Activated CD4-positive, alpha-beta memory T cell treated with anti-CD3 and anti-CD28 coated beads, Interleukin-2, amount 10 ng/mL, durations not matched to agents 7 days and 5 days (primary cell): ENCODE data around the gene DRD4. TPM values are rescaled to one million over a fixed set of nuclear protein-coding genes. Genes with fewer than 3 reads are reported as not detected.
"Not testable (repeated sequence)": the region's sequence is repeated elsewhere in the genome, so short reads cannot be mapped to it uniquely, and the experiment has no call there.

Source experiments
- CTCF ChIA-PET: fragments of 350-600 bp; sonication (Branson Sonifier 250); formaldehyde crosslinking; loops from one replicate; lab custom pipeline; 2021; ENCODE audit warnings: antibody characterized with exemption, inconsistent platforms; lab: Charles Lee
- POLR2A ChIA-PET: fragments of 350-600 bp; sonication (Branson Sonifier 250); formaldehyde crosslinking; loops from one replicate; lab custom pipeline; 2021; ENCODE audit warnings: antibody characterized with exemption; lab: Charles Lee
- DNase-seq: peaks from one replicate; pipeline ENCODE4 v3.0.0-alpha.2; 2020
- H3K27ac Mint-ChIP-seq: one replicate; pipeline ENCODE4 v1.8.0; 2021; ENCODE audit warnings: mild to moderate bottlenecking, mixed read lengths
- H3K27me3 Mint-ChIP-seq: one replicate; pipeline ENCODE4 v1.8.0; 2021; ENCODE audit warnings: mixed read lengths
- H3K36me3 Mint-ChIP-seq: one replicate; pipeline ENCODE4 v1.8.0; 2021; ENCODE audit warnings: low read depth, mixed read lengths
- H3K4me1 Mint-ChIP-seq: one replicate; pipeline ENCODE4 v1.8.0; 2021; ENCODE audit warnings: mixed read lengths
- H3K4me3 Mint-ChIP-seq: one replicate; pipeline ENCODE4 v1.8.0; 2021; ENCODE audit warnings: mild to moderate bottlenecking, mixed read lengths
- H3K9me3 Mint-ChIP-seq: one replicate; pipeline ENCODE4 v1.8.0; 2021; ENCODE audit warnings: mixed read lengths
- total RNA-seq, 2 experiments: library from RNA; stranded (reverse); gene quantifications; one replicate each; pipeline ENCODE4 v1.2.3, GENCODE V29; 2021

DRD4 gene
- total RNA-seq, 2 experiments from 2014 or later: 0.18 to 0.20 TPM

DNA sequence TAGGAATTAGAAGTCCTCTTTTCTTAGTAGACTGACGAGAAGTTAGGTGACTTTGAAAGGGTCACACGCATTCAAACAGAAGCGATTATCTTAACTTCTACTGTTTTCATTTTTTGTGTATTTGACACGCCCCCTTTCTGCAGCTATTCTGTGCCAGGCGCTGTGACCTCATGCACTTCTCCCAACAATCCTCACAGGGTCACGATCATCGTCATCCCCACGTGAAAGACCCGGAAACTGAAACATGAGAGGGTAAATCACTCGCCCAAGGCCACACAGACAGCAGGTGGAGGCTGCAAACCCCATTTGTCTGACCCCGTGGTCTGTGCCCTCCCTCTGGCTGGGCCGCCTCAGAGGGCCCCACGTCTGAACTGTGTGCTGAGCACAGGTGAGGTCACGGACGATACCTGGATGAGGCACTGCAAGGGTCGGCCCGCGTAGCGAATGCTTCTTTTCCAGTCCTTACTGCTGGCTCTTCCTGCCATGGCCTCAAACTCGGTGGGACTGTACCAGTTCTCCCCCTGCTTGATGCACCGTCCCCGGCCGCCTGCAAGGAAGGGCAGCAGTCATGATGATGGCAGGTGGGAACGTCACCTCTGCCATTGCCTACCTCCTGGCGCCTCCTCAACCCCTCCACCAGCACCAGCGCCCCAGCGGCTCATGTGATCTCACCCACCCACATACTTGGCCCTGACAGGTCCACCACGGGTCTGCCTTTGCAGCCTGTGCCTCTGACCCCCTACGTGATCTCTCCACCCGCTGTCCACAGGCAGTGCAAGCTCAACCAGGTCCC lies 49.6 kb downstream of the DRD4 start:
- no peaks in the 10 kb centered on the region for H3K27me3 Mint-ChIP-seq
- H3K9me3 Mint-ChIP-seq: no peaks in the 10 kb centered on the region
- H3K36me3 Mint-ChIP-seq: peaks cover 52% of the 10 kb centered on the region
- H3K4me1 Mint-ChIP-seq: peaks cover 14% of the 10 kb centered on the region
- CTCF ChIA-PET: no interaction called here
- H3K4me3 Mint-ChIP-seq: no peak overlapping the region
- H3K27ac Mint-ChIP-seq: no peak overlapping the region
- POLR2A ChIA-PET: no interaction called here
- DNase-seq: no peak

GRCh38 chr11:687751-688150 lies 50.7 kb downstream of the DRD4 start:
- ChIA-PET CTCF (no interaction called here), POLR2A (interaction anchor here (1.3 kb wide), 1 partner anchor 9 kb away, joined by 3 read pairs; no protein-coding TSS in a partner anchor)
- Mint-ChIP-seq H3K9me3 (no peaks in the 10 kb centered on the region), H3K4me1 (peaks cover 23% of the 10 kb centered on the region), H3K27me3 (no peaks in the 10 kb centered on the region), H3K27ac (no peak overlapping the region), H3K4me3 (no peak overlapping the region), H3K36me3 (peaks cover 43% of the 10 kb centered on the region)
- DNase-seq: no peak

DNA sequence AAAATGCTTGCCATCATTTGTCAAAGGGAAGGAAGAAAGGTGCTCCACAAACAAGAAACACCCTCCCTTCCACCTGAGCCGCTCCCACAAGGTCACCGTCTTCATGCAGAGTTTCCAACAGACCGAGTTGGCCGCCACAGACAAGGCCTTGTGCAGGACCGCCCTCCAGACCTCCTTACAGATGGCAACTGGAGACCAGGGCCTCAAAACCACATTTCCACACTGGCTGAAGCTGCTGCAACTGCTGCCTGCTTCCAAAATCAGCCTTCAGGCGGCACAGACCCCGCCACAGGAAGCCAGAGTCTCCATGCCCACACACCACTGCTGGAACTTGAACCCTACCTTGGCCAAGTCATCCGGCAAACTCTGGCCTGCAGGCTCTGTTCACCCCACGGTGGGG lies 51.6 kb downstream of the DRD4 start:
- Mint-ChIP-seq H3K4me3 (no peak overlapping the region), H3K4me1 (peaks cover 33% of the 10 kb centered on the region), H3K9me3 (no peaks in the 10 kb centered on the region), H3K27me3 (no peaks in the 10 kb centered on the region), H3K36me3 (peaks cover 35% of the 10 kb centered on the region), H3K27ac (no peak overlapping the region)
- CTCF ChIA-PET: interaction anchor here (0.7 kb wide), 1 partner anchor 149 kb away, joined by 4 read pairs; no protein-coding TSS in a partner anchor
- no peak for DNase-seq
- POLR2A ChIA-PET: interaction anchor here (1.3 kb wide), 1 partner anchor 8 kb away, joined by 3 read pairs; no protein-coding TSS in a partner anchor

DNA sequence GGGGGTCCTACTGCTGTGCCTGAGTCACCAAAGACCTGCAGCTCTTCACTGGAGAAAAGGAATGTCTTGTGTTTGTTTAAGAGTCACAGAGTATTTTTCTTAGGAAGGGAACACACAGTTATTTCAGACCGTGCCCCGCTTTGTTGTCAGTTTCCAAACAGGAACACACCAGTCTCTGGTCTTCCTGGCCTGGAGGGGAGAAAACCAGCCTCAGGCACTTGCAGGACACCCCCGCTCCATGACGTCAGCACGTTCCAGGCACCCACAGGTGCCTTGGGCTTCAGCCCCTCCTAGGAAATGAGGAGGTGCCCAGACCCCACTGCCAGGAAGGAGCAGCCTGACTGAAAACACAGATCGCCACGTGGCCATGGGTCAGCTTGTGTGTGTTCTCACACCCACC lies 52.6 kb downstream of the DRD4 start:
- H3K27ac Mint-ChIP-seq: no peak overlapping the region
- DNase-seq: no peak
- no peaks in the 10 kb centered on the region for H3K27me3 Mint-ChIP-seq
- peaks cover 36% of the 10 kb centered on the region for H3K4me1 Mint-ChIP-seq
- CTCF ChIA-PET: interaction anchor here (0.7 kb wide), 2 partner anchors 25 to 94 kb away, joined by 3 read pairs; no protein-coding TSS in a partner anchor
- H3K4me3 Mint-ChIP-seq: no peak overlapping the region
- POLR2A ChIA-PET: no interaction called here
- peaks cover 26% of the 10 kb centered on the region for H3K36me3 Mint-ChIP-seq
- no peaks in the 10 kb centered on the region for H3K9me3 Mint-ChIP-seq

- H3K27me3 Mint-ChIP-seq, H3K4me3 Mint-ChIP-seq, CTCF ChIA-PET: not testable (repeated sequence)
These were observed 53.2 kb downstream of the DRD4 start for GRCh38 chr11:690244-690643.

More at GRCh38 chr11:690244-690643, 53.2 kb downstream of the DRD4 start:
- POLR2A ChIA-PET: interaction anchor here (0.9 kb wide), 1 partner anchor 74 kb away, joined by 3 read pairs; the partner anchor contains the start of gene IRF7
- H3K9me3 Mint-ChIP-seq, DNase-seq, H3K27ac Mint-ChIP-seq: not testable (repeated sequence)
- Mint-ChIP-seq H3K4me1 (peaks cover 36% of the 10 kb centered on the region), H3K36me3 (peaks cover 24% of the 10 kb centered on the region)

Other genes with a start within 250 kb of the DRD4 start
- not detected for gene PKP3, start 243.1 kb upstream of the DRD4 start, total RNA-seq
- gene SIGIRR, start 222.3 kb upstream of the DRD4 start, total RNA-seq: 100 to 1,000 TPM; 170 to 178 TPM
- gene ANO9, start 195.3 kb upstream of the DRD4 start, total RNA-seq: 10 to 100 TPM; 69.2 to 73.5 TPM
- gene PTDSS2, start 187.0 kb upstream of the DRD4 start, total RNA-seq: 10 to 100 TPM; 20.1 to 21.5 TPM
- 100 to 1,000 TPM; 109 to 117 TPM for gene RNH1, start 130.0 kb upstream of the DRD4 start, total RNA-seq
- gene HRAS, start 101.7 kb upstream of the DRD4 start, total RNA-seq: 10 to 100 TPM; 45.1 to 52.5 TPM
- gene LRRC56, start 99.7 kb upstream of the DRD4 start, total RNA-seq: 1 to 10 TPM; 2.2 to 2.5 TPM
- gene LMNTD2, start 76.5 kb upstream of the DRD4 start, total RNA-seq: 1 to 10 TPM; 2.5 to 3.2 TPM
- gene RASSF7, start 76.3 kb upstream of the DRD4 start, total RNA-seq: 10 to 100 TPM; 32.7 to 32.8 TPM
- gene PHRF1, start 60.8 kb upstream of the DRD4 start, total RNA-seq: 10 to 100 TPM; 38.7 to 39.1 TPM
- 100 to 1,000 TPM; 220 to 221 TPM for gene IRF7, start 21.3 kb upstream of the DRD4 start, total RNA-seq
- gene CDHR5, start 12.3 kb upstream of the DRD4 start, total RNA-seq: not detected
- gene SCT, start 10.1 kb upstream of the DRD4 start, total RNA-seq: not detected
- 10 to 100 TPM; 33.0 to 34.2 TPM for gene DEAF1, start 58.0 kb downstream of the DRD4 start, total RNA-seq
- gene TMEM80, start 58.5 kb downstream of the DRD4 start, total RNA-seq: 10 to 100 TPM; 22.6 to 25.3 TPM
- 10 to 100 TPM; 16.2 to 19.4 TPM for gene EPS8L2, start 69.0 kb downstream of the DRD4 start, total RNA-seq
- 100 to 1,000 TPM; 215 to 224 TPM for gene TALDO1, start 110.2 kb downstream of the DRD4 start, total RNA-seq
- 10 to 100 TPM; 48.6 to 52.9 TPM for gene GATD1, start 140.2 kb downstream of the DRD4 start, total RNA-seq
- 1 to 10 TPM; 1.2 to 1.6 TPM for gene CEND1, start 152.8 kb downstream of the DRD4 start, total RNA-seq
- gene SLC25A22, start 161.0 kb downstream of the DRD4 start, total RNA-seq: 10 to 100 TPM; 35.7 to 38.3 TPM
- 10 to 100 TPM; 45.1 to 48.5 TPM for gene PIDD1, start 168.0 kb downstream of the DRD4 start, total RNA-seq
- gene RPLP2, start 172.7 kb downstream of the DRD4 start, total RNA-seq: 1,000 to 10,000 TPM; 2,077 to 2,079 TPM
- gene PNPLA2, start 181.6 kb downstream of the DRD4 start, total RNA-seq: 10 to 100 TPM; 66.8 to 70.9 TPM
- 10 to 100 TPM; 12.7 to 13.7 TPM for gene CRACR2B, start 190.7 kb downstream of the DRD4 start, total RNA-seq
- 10 to 100 TPM; 28.0 to 28.6 TPM for gene CD151, start 195.7 kb downstream of the DRD4 start, total RNA-seq
- gene POLR2L, start 205.3 kb downstream of the DRD4 start, total RNA-seq: 10 to 100 TPM; 59.3 to 61.5 TPM
- gene TSPAN4, start 205.6 kb downstream of the DRD4 start, total RNA-seq: 1 to 10 TPM; 4.4 to 4.5 TPM